MM.1S (cell line): ENCODE data around the gene SYNE1.

Experiments used
- DNase-seq: peaks from one replicate; pipeline ENCODE4 v3.0.0-alpha.2; 2015
- H2AFZ ChIP-seq: fragments of 300-600 bp; sonication (generic); 2 replicates; pipeline ENCODE4 v1.6.0; 2016; ENCODE audit warnings: antibody characterized with exemption, low read length
- H3F3A ChIP-seq: fragments of 300-600 bp; sonication (generic); 2 replicates; pipeline ENCODE4 v1.6.1; 2016; ENCODE audit warnings: mild to moderate bottlenecking, antibody characterized with exemption, low read length, moderate library complexity, mixed read lengths; ENCODE audit not compliant: insufficient read depth
- H3K27ac ChIP-seq: fragments of 300-600 bp; sonication (generic); 2 replicates; pipeline ENCODE4 v1.5.1; 2016; ENCODE audit warnings: mild to moderate bottlenecking, low read length
- H3K27me3 ChIP-seq: fragments of 300-600 bp; sonication (generic); replicated peaks from 2 replicates; pipeline ENCODE4 v1.6.0; 2016; ENCODE audit warnings: low read length; ENCODE audit not compliant: insufficient read depth
- H3K36me3 ChIP-seq: fragments of 300-600 bp; sonication (generic); replicated peaks from 2 replicates; pipeline ENCODE4 v1.6.1; 2016; ENCODE audit warnings: mild to moderate bottlenecking, low read length, mixed read lengths; ENCODE audit not compliant: insufficient read depth
- H3K4me1 ChIP-seq: fragments of 300-600 bp; sonication (generic); 2 replicates; pipeline ENCODE4 v1.6.1; 2016; ENCODE audit warnings: low read length, mixed read lengths
- H3K4me2 ChIP-seq: fragments of 300-600 bp; sonication (generic); 2 replicates; pipeline ENCODE4 v1.6.0; 2016; ENCODE audit warnings: low read depth, low read length
- H3K4me3 ChIP-seq: fragments of 300-600 bp; sonication (generic); 2 replicates; pipeline ENCODE4 v1.5.1; 2016; ENCODE audit warnings: low read length, mixed read lengths
- H3K79me2 ChIP-seq: fragments of 300-600 bp; sonication (generic); 2 replicates; pipeline ENCODE4 v1.6.1; 2016; ENCODE audit warnings: mixed run types, low read length, mixed read lengths
- H3K9ac ChIP-seq: fragments of 300-600 bp; sonication (generic); 2 replicates; pipeline ENCODE4 v1.6.1; 2016; ENCODE audit warnings: low read length, mixed read lengths
- H3K9me2 ChIP-seq: fragments of 300-600 bp; sonication (generic); replicated peaks from 2 replicates; pipeline ENCODE4 v1.6.1; 2016; ENCODE audit warnings: mild to moderate bottlenecking, low read length, mixed read lengths; ENCODE audit not compliant: insufficient read depth
- H3K9me3 ChIP-seq: fragments of 300-600 bp; sonication (generic); replicated peaks from 2 replicates; pipeline ENCODE4 v1.6.1; 2016; ENCODE audit warnings: mild to moderate bottlenecking, low read length, mixed read lengths; ENCODE audit not compliant: insufficient read depth
- H4K20me1 ChIP-seq: fragments of 300-600 bp; sonication (generic); 2 replicates; pipeline ENCODE4 v1.6.1; 2016; ENCODE audit warnings: mild to moderate bottlenecking, low read length, moderate library complexity, mixed read lengths; ENCODE audit not compliant: insufficient read depth
- CTCF ChIP-seq: fragments of 300-600 bp; sonication (generic); IDR thresholded peaks from 2 replicates; pipeline ENCODE4 v1.5.1; 2016; ENCODE audit warnings: antibody characterized with exemption, low read length, mixed read lengths
- EZH2 ChIP-seq: fragments of 300-600 bp; sonication (generic); optimal IDR thresholded peaks from 2 replicates; pipeline ENCODE3; 2017; ENCODE audit warnings: low read depth, mild to moderate bottlenecking, antibody characterized with exemption, low read length, mixed read lengths
- EZH2phosphoT487 ChIP-seq: fragments of 300-600 bp; sonication (generic); IDR thresholded peaks from 2 replicates; pipeline ENCODE4 v1.6.1; 2018; ENCODE audit warnings: antibody characterized with exemption, low read length

The SYNE1 gene

GRCh38 chr6:152308306-152308705 lies 328.9 kb downstream of the SYNE1 start:
- Histone ChIP-seq H3K4me1 (no peaks in the 10 kb centered on the region), H3K27ac (no peak overlapping the region), H3K36me3 (no peaks in the 10 kb centered on the region), H3K4me2 (no peak overlapping the region), H4K20me1 (no peaks in the 10 kb centered on the region), H3K9me2 (no peaks in the 10 kb centered on the region), H3F3A (no peaks in the 10 kb centered on the region), H2AFZ (no peak overlapping the region), H3K9me3 (no peaks in the 10 kb centered on the region), H3K9ac (no peak overlapping the region), H3K4me3 (no peak overlapping the region), H3K79me2 (no peaks in the 10 kb centered on the region), H3K27me3 (no peaks in the 10 kb centered on the region)
- no peak for DNase-seq
- TF ChIP-seq EZH2 (no peak), CTCF (no peak), EZH2phosphoT487 (no peak)

- H3K9me2 ChIP-seq = no peaks in the 10 kb centered on the region
- no peaks in the 10 kb centered on the region for H3K4me1 ChIP-seq
- H3K4me3 ChIP-seq = no peak overlapping the region
- no peak overlapping the region for H3K9ac ChIP-seq
- H2AFZ ChIP-seq = no peak overlapping the region
- no peak overlapping the region for H3K4me2 ChIP-seq
- no peak for DNase-seq
- no peaks in the 10 kb centered on the region for H3K9me3 ChIP-seq
- H3K79me2 ChIP-seq = peaks cover 8% of the 10 kb centered on the region
- no peak overlapping the region for H3K27ac ChIP-seq
- peaks cover 12% of the 10 kb centered on the region; the same call in 1 of the 2 replicates for H3F3A ChIP-seq
- H3K27me3 ChIP-seq = no peaks in the 10 kb centered on the region
- H4K20me1 ChIP-seq = no peaks in the 10 kb centered on the region
- TF ChIP-seq EZH2 = no peak
- no peak for TF ChIP-seq CTCF
- no peak for TF ChIP-seq EZH2phosphoT487
- H3K36me3 ChIP-seq = no peaks in the 10 kb centered on the region
Measured at GRCh38 chr6:152305672-152306071, 331.5 kb downstream of the SYNE1 start.

DNA sequence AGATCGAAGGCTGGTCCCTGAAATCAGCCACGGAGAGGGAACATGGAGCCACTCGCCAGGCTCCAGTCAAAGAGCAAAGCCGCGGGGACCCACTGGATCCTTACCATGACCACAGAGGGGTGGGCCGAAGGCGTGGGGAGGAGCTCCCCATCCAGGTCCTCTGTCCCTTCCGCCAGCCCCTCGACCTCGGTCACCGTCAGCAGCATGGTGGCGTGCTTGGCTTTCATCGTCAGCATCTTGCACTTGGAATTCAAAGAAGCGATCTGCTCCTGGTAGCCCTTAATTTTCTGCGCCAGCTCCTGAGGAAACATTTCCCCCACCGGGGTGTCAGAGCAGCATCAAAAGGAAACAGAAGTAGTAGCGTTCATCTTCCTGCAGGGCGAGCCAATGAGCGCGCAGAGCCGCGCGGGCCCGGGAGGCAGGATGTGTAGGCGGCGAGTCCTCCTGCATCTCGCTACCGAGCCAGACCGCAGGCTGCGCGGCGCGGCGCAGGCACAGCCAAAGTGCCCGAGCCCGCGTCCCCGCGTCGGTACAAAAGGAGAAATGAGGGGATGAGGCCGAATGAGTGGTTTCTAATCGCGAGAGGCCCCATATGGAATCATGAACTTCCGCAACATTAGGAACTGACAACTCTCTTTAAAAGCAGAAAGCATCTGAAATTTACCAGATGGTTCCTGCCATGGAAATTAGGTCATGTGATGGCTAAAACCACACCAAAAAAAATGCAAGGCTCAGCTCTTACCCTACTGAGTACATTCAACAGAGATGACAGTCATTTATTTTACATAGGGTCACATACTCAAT lies 335.2 kb downstream of the SYNE1 start:
- TF ChIP-seq CTCF (peak; percentile 42), EZH2 (no peak)
- Histone ChIP-seq H3K4me3 (peak overlapping the region; percentile 84), H3F3A (peaks cover 33% of the 10 kb centered on the region), H3K4me2 (peak overlapping the region; percentile 91; the same call in 1 of the 2 replicates), H4K20me1 (no peaks in the 10 kb centered on the region), H3K27me3 (no peaks in the 10 kb centered on the region), H3K79me2 (peaks cover 23% of the 10 kb centered on the region), H3K36me3 (no peaks in the 10 kb centered on the region), H2AFZ (peak overlapping the region; percentile 85), H3K9ac (peak overlapping the region; percentile 67), H3K27ac (peak overlapping the region; percentile 86; the same call in 1 of the 2 replicates), H3K4me1 (no peaks in the 10 kb centered on the region; the same call in 1 of the 2 replicates), H3K9me3 (no peaks in the 10 kb centered on the region), H3K9me2 (no peaks in the 10 kb centered on the region)
- peak; percentile 81 for DNase-seq
